ENCODE data around the gene RABEPK. TPM values are rescaled to one million over a fixed set of nuclear protein-coding genes. Genes with fewer than 3 reads are reported as not detected.

Gene RABEPK
- total and polyA plus RNA-seq, 10 of the 15 experiments (the other 5 are each of a cell fraction or from before 2014, with no cell fraction given), result 26.9 to 59.8 (median 39.4) TPM

DNA sequence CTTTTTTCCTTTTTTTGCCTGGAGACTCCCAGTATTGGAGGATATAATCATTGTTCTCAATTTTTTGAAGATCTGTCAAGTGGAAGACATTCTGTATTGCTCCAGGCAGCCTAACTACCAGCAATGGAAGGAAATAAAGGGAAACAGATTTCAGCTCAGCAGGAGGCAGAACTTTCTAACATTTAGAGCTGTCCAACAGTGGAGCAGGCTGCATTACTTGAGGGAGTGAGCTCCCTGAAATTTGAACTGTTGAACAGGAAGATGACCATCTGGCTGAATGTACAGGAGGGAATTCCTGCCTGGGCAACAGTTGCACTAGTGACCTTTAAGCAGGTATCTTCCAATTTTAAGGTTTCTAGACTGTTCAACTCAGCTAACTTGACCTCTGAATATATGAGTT lies 60.2 kb downstream of the RABEPK start:
- Histone ChIP-seq H3K9ac (ENCODE audit: control insufficient read depth, insufficient read depth, low read length) (no peak overlapping the region), H4K20me1 (ENCODE audit: control insufficient read depth, insufficient read depth) (no peaks in the 10 kb centered on the region), H3K27me3 (replicated peaks in 1 of 2; ENCODE audit: control insufficient read depth in 2 of 2, insufficient read depth in 2 of 2, low read length in 1 of 2) (no peaks in the 10 kb centered on the region), H3K36me3 (ENCODE audit: control insufficient read depth in 2 of 2, insufficient read depth in 2 of 2, low read length in 1 of 2) (no peaks in the 10 kb centered on the region; a peak in 1 of 4 replicates), H3K9me3 (replicated peaks; ENCODE audit: control insufficient read depth, insufficient read depth, low read length) (no peaks in the 10 kb centered on the region; the same call in 2 of the 3 replicates), H3K79me2 (ENCODE audit: control insufficient read depth, insufficient read depth, low read length) (peaks cover 38% of the 10 kb centered on the region), H3K27ac (ENCODE audit: control insufficient read depth, insufficient read depth) (0 out of 2 replicates have a peak overlapping the region, but pooled peaks have one; percentile 97), H3K4me2 (ENCODE audit: control insufficient read depth, insufficient read depth) (peak overlapping the region; percentile 93), H3K4me3 (0 out of 2 replicates have a peak overlapping the region, but pooled peaks have one; percentile 94), H2AFZ (ENCODE audit: control insufficient read depth, low read depth, low read length) (peak overlapping the region; percentile 2; the same call in 1 of the 2 replicates), H3K4me1 (ENCODE audit: control insufficient read depth, insufficient read depth, low read length) (peaks cover 21% of the 10 kb centered on the region)
- FAIRE-seq, result no peak
- DNase-seq (ENCODE audit: low read depth, low spot score), result no peak
- RAD21 ChIA-PET (ENCODE audit: unreplicated experiment), result no interaction called here
- TF ChIP-seq NRF1 (conservative IDR thresholded peaks at IDR 0.05; ENCODE audit: low read depth, low read length) (no peak), EP300 (IDR thresholded peaks at IDR 0.05; ENCODE audit: borderline replicate concordance in 1 of 2, control insufficient read depth in 1 of 2, low read depth in 2 of 2, low read length in 2 of 2) (no peak), RUNX3 (IDR thresholded peaks at IDR 0.05; ENCODE audit: low read length) (no peak), YY1 (IDR thresholded peaks at IDR 0.05; ENCODE audit: low read depth, low read length) (no peak), MYB (IDR thresholded peaks at IDR 0.05; ENCODE audit: borderline replicate concordance, low read depth, low read length) (no peak), ZZZ3 (IDR thresholded peaks at IDR 0.05; ENCODE audit: control insufficient read depth, insufficient read length, low read depth) (no peak), SIX5 (IDR thresholded peaks at IDR 0.05; ENCODE audit: low read depth, low read length, severe bottlenecking) (no peak), BRCA1 (IDR thresholded peaks at IDR 0.05; ENCODE audit: low read depth, low read length) (no peak)
- TF ChIP-seq, protein P1, sequence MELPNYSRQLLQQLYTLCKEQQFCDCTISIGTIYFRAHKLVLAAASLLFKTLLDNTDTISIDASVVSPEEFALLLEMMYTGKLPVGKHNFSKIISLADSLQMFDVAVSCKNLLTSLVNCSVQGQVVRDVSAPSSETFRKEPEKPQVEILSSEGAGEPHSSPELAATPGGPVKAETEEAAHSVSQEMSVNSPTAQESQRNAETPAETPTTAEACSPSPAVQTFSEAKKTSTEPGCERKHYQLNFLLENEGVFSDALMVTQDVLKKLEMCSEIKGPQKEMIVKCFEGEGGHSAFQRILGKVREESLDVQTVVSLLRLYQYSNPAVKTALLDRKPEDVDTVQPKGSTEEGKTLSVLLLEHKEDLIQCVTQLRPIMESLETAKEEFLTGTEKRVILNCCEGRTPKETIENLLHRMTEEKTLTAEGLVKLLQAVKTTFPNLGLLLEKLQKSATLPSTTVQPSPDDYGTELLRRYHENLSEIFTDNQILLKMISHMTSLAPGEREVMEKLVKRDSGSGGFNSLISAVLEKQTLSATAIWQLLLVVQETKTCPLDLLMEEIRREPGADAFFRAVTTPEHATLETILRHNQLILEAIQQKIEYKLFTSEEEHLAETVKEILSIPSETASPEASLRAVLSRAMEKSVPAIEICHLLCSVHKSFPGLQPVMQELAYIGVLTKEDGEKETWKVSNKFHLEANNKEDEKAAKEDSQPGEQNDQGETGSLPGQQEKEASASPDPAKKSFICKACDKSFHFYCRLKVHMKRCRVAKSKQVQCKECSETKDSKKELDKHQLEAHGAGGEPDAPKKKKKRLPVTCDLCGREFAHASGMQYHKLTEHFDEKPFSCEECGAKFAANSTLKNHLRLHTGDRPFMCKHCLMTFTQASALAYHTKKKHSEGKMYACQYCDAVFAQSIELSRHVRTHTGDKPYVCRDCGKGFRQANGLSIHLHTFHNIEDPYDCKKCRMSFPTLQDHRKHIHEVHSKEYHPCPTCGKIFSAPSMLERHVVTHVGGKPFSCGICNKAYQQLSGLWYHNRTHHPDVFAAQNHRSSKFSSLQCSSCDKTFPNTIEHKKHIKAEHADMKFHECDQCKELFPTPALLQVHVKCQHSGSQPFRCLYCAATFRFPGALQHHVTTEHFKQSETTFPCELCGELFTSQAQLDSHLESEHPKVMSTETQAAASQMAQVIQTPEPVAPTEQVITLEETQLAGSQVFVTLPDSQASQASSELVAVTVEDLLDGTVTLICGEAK (IDR thresholded peaks at IDR 0.05; ENCODE audit: borderline replicate concordance), result no peak
- TF ChIP-seq, protein P2, sequence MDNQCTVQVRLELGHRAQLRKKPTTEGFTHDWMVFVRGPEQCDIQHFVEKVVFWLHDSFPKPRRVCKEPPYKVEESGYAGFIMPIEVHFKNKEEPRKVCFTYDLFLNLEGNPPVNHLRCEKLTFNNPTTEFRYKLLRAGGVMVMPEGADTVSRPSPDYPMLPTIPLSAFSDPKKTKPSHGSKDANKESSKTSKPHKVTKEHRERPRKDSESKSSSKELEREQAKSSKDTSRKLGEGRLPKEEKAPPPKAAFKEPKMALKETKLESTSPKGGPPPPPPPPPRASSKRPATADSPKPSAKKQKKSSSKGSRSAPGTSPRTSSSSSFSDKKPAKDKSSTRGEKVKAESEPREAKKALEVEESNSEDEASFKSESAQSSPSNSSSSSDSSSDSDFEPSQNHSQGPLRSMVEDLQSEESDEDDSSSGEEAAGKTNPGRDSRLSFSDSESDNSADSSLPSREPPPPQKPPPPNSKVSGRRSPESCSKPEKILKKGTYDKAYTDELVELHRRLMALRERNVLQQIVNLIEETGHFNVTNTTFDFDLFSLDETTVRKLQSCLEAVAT (IDR thresholded peaks at IDR 0.05), result no peak
- SMC1A ChIA-PET (ENCODE audit: uncharacterized antibody, unreplicated experiment), result interaction anchor here (1.1 to 1.2 kb wide), 2 partner anchors 18 to 19 kb away, joined by 4 to 5 read pairs; partner anchors contain the start of gene HSPA5
- no TSS peak for BruUV-seq (replicated peaks)
- in situ Hi-C loops (cut with MboI), result no loop called here
- intact Hi-C loops (cut with micrococcal nuclease; ENCODE audit: unreplicated experiment), result loop anchor here (2.0 to 5.0 kb wide), 3 partner anchors 20 to 72 kb away; partner anchors contain the start of genes HSPA5, PPP6C and RABEPK
- POLR2A ChIA-PET, result interaction anchor here (0.6 to 4.6 kb wide), 6 partner anchors 9 to 61 kb away, joined by 3 to 39 read pairs (median 5); partner anchors contain the start of gene HSPA5
- ATAC-seq, result no peak
- CTCF ChIA-PET, result interaction anchor here (1.1 to 2.7 kb wide), 4 partner anchors 8 to 116 kb away, joined by 3 to 13 read pairs (median 4); partner anchors contain the start of gene HSPA5
